C1 segment of cervical spinal cord (tissue), 14 donors: ENCODE measurements around the gene TTLL8.

Source experiments
- DNase-seq, 14 donors: peaks; one replicate each; lab custom pipeline; 2025; lab: John Stamatoyannopoulos, UW

TTLL8 gene

DNA sequence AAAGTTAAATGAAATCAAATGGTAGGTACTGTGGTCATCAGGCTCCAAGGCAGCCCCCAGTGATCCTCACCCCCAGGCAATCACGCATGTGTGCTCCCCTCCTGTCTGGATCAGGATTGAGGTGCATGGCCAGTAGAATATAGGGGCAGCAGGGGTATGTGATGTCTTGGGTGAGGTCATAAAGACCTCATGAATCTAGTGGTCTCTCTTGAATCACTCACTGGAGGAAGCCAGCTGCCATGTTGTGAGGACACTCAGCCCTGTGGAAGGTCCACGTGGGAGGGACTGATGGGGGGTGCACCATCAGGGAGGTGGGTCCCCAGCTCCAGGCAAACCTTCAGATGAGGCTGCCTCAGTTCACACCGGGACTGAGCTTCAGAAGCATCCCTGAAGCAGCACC is 38.8 kb downstream of the TTLL8 start:
- no peak for DNase-seq

DNA sequence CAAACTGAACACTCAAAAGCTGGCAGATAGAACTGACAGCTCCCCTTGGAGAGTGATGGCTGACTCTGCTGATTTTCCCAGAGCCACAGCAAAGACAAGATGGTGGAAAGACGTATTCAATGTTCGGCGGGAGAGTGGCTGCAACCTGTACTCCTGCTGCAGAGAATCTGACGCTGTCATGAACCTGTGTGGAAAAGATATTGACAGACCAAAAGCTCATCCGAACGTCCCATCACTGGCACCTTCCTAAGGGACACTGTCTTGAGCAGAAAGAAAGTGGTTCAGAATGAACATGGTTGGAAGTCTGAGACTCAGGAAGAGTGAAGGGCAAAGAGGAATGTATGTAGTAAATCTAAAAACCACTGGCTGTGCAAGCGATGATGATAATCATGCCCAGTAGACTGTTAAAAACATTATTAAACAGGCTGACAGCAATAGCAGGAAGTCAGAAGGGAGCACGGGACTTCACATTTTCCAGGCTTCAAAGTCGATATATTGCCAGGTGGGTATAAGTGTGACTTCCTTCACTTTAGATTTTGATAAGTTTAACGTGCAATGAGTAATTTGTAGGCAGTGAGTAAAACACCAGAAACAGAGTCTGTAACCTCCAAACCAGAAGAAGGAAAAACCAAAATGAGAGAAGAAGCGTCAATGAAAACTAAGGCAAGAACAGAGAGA is 39.4 kb downstream of the TTLL8 start:
- no peak for DNase-seq

DNA sequence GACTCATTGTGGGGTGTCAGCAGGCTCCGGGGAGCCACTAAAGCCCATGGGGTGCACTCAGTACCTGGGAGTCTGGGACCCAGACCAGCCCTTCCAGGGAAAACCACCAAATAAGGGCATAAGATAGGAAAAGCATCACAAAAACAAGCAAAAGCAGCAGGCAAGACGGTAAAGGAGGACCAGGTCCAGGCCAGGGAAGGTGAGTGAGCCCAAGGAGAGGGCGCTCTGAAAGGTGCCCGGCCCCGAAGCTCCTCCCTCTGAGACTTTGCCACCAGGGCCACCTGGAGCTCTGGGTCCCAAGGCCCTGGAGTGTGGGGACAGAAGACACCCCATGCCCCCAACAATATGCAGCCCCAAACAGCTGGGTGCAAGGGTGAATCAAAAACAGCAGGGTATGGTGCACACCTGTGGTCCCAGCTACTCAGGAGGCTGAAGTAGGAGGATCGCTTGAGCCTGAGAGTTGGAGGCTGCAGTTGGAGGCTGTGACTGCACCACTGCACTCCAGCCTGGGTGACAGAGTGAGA is 40.3 kb downstream of the TTLL8 start:
- no peak for DNase-seq

DNA sequence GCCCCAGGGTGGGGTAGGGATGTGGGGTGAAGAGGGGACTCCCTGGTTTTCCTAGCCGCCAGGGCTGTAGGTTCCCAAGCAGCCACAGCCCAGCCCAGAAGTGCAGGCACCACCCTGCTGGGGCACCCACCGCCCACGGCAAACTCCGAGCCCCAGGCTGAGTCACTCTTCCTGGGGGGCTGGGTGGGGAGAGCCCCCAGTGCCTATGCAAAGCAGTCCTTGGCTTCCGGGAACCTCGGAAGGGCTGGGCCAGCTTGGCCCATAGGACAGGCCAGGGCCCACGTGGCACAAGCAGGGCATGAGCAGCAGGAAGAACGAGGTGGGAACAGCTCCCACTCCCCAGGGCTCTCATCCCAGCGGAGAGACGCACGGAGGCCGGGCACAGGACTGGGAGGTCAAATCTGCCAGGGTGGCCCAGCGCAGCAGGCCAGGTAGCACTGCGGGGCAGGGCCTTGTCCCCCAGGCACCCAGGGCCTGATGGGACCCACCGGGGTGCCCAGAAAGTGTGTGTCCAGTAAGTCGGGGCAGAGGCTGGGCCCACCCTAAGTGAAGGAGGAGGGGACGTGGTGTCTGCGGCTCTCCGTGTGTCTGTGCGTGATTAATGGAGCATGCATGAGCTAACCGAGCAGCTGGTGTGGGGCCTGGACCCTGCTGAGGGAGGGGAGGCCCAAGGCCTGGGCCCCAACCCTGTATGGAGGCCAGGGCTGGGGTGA is 41.0 kb downstream of the TTLL8 start:
- DNase-seq: no peak

DNA sequence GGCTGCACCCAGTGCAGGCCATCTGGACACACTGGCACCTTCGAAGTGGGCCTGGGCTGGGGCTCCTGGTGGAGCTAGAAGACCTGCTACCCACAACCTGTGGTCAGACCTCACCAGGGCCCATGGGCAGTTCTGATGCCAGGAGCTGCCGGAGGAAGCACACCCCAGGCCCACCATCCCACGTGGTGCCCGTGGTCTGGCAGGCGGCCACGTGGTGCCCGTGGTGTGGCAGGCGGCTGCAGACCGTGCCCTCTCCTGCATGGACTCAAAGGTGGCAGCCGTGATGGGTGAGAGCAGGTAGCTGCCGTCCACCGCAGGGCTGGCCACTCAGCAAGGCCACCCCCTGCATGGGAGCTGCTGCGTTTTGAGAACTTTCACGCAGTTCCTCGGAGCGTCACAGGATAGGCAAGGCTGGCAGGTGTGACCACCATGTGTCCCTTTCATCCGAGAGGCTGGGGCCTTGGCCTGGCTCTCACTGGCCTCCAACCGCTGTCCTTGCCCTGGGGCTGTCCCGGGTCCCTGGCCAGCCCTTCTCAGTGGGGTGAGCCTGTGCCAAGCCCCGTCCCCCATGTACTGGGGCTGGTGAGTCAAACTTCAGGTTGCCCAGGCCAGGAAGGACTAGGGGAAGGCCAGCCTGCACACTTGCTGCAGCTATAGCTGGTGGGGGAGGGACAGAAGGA is 41.6 kb downstream of the TTLL8 start:
- DNase-seq: no peak

DNA sequence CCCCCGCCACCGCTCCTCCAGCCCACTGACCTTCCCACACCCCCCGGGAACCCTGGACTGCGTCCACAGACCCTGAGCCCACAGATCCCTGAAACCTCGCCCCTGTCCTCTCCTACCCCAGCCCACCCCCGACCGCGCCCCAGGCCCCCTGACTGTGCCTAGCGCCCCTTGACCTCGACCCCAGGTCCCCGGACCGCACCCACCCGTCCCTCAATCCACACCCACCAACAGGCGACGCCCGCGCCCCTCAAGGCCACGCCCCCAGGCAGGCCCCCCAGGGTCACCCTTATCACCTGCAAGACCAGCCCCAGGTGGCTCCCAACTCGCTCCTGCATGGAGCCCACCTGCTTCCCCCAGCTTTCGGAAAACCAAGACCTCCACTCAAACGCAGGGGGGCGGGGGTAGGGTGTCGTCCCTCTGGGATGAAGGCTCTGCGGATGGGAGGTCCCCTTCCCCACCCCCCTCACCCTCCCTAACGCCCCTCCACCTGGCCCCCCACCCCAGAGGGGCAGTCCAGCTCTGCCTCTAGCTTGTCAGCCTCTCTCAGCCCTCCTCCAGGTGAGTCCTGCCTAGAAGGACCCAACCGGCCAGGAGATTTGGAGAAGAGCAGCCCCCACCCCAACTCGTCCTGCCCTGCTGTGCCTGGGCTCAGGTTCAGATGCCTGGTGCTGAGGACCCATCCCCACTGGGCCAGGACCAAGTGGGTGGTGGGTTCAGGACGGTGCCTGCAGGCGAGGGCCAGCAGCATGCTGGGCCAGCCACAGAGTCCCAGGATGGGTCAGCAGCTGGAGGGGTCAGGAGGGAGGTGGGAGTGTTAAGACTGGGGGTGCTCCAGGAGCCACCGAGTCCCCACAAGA is 42.4 kb downstream of the TTLL8 start:
- no peak for DNase-seq

DNA sequence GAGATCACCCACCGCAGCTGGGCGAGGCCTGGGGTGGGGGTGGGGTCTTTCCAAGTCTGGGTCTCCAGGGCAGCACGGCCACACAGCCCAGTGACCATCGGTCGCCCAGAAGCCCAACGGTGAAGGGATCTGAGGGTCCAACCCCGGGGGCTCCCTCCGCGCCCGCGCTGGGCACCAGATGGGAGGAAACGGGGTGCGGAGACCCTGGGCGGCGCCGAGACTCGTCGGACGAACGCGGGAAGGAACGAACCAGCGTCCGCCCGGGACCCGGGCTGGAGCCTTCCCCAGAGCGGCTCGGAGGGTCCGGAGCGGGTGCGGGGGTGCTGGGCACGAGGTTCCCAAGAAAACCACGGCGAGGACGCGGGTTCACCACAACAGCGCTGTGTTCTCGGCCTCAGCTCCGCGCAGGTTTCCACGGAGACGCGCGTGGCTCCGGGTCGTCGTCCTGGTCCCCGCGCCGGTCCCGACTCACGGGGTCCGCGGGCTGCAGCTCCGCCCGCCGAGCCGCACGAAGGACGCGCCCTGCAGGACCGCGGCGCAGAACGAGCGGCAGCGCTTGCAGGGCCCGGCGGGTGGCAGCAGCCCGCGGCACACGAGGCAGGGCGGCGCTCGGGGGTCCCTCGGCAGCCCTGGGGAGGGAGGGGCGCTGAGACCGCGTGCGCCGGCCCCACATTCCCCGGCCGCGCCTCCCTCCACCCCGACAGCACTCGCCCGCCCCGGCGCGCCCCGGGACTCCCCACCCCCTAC is 43.3 kb downstream of the TTLL8 start:
- no peak for DNase-seq

DNA sequence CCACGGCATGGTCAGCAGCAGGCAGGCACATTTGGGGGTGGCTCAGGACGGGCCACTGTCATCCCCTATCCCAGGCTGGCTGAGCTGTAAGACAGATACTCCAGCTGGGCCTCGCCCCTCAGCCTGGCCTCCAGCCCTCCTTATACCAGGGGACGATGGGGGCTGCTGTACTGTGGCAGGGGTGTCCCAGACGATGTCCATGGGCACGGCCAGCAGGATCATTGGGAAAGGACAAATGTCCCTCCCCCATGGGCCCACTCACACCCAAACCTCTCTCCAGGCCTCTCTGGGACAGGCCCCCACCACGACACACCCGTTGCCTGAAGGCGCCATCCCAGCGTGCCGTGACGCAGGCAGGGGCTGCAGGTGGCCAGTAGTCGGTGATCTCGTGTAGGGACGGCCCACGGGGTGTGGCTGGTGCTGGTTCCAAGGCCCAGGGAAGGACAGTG is 44.0 kb downstream of the TTLL8 start:
- no peak for DNase-seq

DNA sequence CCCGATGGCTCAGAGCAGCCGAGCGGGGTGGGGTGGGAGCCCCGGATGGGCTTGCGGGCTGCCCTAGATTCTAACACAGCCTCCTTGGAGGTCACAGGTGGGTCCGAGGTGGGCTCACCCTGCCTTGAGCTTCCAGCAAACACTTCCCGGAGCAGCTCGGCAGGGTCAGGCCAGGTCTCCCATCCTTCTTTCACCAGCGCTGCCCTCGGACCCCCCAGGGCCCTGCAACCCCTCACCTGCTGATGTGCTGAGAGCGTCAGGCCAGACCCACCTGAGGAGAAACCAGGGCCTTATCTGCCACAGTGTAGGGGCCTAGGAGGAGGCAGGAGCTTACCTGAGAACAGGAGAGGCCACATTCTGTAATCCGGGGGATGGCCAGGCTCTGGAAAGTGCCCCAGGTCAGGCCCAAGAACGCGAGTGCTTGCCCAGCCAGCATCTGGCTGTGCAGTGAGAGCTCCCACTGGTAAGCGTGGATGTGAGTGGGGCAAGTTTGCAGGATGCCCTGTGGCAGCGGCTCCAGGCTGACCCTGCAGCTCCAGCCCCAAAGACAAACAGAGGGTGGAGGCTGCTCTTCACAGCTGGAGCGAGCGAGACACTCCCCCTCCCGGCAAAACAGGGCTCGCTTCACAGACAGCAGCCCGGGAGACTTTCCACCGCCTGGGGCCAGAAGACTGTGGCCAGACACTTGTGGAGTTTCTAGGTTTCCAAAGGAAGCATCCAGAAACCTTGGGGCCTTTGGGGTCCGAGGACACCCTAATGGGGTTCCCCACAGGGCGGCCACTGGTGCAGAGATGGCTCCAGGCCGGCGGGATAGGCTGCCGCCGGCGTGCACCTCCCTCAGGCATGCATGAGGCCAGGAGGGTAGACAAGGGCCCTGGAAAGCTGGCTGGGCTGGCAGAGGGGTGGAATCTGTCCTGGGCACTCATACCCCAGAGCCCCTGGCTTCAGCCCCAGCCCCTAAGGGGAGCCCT is 45.6 kb downstream of the TTLL8 start, which contains the start of gene IL17REL:
TSS of gene IL17REL (minus strand) at position 555 of the 971 bp plus-strand sequence. CDS start at position 436, 119 bp downstream.
- DNase-seq: no peak

DNA sequence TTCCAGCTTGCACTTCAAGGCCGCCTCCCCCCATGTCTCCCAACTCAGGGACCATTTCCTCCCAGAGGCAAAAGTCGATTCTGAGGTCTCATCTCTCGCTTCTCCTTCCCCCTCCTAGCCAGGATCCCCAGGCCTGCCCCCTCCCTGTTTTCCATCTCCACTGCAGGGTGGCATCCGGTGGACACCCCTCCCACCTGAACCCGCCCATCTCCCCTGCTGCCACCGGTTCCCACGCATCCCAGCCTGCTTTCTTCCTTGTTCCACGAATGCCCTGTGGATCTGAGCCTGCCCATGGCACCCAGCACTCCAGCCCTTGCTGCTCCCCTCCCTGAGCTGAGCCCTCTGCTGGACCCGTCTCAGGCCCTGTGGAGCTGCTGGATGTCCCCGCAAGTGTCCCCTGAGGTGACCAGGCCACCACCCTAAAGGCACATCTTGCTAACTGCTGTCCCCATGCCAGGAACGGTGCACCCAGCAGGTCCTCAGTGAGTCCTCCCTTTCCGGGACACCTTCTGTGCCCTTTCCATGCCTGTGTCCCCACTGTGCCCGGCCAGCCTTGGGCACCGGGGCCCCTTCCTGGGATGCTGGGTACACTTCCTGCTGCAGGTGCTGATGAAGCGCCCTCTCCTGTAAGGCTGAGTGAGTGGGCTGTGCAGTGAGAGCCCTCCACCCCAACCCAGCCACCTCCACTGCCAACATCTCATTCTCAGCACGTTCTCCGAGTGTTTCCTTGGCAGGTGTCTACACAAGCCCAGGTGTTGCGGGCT is 46.5 kb downstream of the TTLL8 start:
- no peak for DNase-seq

DNA sequence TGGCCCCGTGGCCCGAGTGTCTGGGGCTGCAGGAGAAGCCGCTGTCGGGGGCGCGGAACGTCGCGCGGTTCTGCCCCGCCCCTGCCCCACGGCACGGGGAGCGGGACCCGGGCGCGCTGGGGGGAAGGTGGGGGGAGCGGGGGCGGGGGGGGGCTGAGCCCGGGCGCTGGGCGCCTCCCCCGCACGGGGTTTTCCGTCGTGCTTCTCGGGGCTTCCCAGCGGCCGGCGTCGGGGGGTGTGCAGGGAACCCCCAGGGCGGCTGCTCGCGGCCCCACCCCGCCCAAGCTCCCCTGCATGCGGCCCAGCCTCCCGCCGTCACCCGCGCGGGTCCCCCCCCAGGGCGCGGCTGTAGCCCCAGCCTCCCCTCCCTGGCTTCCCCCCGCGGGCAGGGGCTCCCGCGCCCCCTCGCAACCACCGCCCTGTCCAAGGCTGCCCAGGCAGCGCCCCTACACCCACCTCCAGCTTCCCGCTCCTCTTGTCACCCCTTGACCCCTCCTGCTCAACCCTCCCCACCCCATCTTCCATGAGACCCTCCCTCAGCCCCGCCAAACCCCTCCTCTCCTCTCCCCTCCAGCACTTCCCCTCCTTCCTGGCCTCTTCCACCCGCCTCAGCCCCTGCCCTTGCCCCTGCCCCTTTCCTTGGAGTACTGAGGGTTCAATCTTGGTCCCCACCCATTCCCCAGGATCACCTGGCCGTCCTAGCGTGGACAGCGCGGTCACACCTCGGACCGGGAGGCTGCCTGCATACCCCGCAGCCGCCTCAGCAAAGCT is 47.2 kb downstream of the TTLL8 start:
- DNase-seq: no peak

DNA sequence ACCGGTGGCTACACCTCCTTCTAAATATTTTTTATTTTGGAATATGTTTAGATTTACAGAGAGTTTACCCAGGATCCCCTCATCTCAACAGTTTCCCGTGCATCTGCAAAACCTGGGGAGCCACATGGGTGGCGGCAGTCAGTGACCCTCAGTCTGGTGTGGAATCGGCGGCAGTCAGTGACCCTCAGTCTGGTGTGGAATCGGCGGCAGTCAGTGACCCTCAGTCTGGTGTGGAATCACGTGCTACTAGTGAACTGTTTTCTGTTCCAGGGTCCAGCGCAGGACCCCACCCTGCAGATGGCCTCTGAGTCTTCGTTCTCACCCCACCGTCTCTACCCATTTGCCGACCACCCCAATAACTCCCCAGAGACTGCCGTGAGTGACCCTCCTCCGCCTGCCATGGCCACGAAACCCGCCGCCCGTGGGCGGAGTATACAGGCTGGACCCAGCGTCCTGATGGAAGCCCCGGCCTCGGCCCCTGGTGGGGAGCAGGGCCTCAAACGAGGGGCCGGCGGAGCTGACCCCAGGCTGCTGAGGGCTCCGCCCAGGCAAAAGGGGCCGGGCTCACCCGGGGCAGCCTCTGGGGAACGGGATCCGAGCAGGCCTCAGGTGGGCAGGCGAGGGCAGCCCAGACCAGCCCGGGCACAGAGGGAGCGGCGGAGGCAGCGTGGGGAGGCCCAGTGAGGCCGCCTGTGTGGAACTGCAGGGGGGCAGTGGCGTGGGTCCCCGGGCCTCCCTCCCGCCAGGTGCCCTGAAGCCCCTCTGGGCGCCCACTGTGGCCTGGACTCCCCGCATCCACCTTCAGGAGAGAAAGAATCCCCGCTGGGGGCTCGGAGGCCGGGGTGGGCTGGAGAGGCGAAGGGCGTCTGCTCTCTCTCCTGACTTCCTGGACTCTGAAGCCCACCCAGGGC is 48.1 kb downstream of the TTLL8 start:
- DNase-seq: no peak

DNA sequence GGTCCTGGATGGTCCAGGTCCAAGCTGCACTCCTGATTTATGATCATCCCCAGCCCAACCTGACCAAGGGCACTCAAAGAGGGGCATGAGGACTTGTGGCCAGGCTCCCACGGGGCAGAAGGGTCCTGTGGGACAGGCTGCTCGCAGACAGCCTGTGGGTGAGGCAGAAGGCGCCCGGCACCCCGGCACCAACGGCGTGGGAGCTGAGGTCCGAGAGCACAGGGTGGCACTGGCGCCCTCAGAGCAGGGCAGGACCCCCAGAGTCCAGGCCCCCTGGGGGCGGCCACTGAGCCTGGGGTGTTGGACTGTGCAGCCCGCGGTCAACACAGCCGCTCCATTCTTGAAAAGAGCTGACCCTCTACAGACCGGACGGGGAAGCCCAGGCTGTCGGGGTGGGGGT is 48.8 kb downstream of the TTLL8 start:
- DNase-seq: no peak

DNA sequence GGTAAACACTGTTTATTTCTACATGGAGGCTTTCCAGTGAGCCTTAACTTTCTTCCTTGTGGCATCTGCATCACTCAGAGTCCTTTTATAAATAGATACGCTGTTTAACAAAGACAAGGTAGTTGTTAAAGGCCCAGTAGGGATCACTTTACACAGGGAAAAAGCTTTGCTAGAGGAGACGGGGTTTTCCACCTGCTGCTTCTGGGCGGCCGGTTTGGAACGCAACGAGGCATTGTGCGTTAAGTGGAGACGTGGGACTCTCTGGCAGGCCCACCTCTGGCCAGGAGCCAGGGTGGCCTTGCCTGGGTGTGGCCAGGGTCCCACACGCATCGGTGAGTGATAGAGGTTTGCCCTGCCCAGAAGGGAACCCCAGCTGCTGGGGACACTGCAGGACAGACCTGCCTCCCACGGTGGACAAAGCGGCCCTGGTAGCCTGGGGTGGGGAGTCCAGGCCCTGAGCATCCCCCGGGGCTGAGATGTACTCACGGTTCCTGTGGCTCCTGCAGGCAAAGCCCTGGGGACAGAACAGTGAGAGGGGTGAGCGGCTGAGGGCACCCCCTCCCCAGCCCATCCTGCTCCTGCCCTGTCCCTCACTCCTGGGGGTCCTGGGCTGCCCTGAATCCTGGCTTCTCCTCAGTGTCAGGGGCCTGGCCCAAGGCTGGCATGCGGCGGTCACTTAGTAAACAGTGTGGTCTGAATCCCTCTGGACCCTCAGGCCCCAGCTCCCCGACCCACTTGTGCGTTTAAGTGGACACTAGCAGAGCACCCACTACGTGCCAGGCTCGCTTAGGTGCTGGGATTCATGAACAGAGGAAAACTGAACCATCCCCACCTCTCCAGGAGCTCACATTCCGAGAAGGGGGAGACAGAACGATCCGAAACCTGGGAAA is 49.7 kb downstream of the TTLL8 start:
- DNase-seq: no peak

DNA sequence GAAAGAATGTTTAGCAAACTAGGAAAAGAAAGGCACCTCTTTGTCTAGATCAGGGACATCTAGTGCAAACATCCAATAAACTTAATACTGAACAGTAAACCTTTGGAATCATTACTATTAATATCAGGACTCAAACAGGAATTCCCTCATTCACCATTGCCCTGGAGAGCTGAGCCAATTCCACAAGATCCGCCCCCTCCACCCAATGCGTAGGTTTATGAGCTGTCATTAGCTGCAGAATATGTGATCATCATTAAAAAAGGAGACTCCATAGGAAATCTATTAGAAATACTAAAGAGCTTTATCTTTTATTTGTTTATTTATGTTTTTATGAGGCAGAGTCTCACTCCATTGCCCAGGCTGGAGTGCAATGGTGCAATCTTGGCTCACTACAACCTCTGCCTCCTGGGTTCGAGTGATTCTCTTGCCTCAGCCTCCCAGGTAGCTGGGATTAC is 51.0 kb downstream of the TTLL8 start:
- no peak for DNase-seq

DNA sequence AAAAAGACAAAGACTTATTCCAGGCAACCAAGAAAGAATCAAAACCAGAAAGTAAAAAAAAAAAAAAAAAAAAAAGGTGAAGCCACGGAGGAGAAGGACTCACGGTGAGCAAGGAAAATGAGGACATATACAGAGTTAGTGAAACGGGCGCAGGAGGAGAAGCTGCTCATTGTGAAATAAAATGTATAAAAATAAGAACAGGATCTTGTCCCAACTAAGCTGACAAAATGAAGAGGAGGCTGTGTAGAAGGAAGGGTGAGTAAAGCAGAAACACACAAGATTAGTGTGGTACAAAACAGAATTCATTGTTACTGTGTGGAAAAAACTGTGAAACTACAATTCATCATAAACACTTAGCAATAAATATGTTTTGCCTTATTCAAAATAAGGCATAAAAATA is 53.2 kb downstream of the TTLL8 start:
- DNase-seq: no peak
